ENCODE measurements around the gene SLC25A1.

- TF ChIP-seq POLR2A (IDR thresholded peaks at IDR 0.05) (no peak), CTCF (IDR thresholded peaks at IDR 0.05) (no peak)
Observed at GRCh38 chr22:19139001-19139356, 39.6 kb downstream of the SLC25A1 start.
